NCI-H82 treated with DMSO at 0.1 percent for 48 hours (cell line): ENCODE measurements around the gene NKG7.
A peak's percentile ranks its signal among the peaks of the same experiment; 100 is the strongest.
"Not testable (repeated sequence)": the region's sequence is repeated elsewhere in the genome, so short reads cannot be mapped to it uniquely, and the experiment has no call there.

Experiments
- DNase-seq: peaks from one replicate; lab custom pipeline; 2025; ENCODE audit not compliant: unreplicated experiment; lab: John Stamatoyannopoulos, UW

NKG7 gene, protein sequence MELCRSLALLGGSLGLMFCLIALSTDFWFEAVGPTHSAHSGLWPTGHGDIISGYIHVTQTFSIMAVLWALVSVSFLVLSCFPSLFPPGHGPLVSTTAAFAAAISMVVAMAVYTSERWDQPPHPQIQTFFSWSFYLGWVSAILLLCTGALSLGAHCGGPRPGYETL

DNA sequence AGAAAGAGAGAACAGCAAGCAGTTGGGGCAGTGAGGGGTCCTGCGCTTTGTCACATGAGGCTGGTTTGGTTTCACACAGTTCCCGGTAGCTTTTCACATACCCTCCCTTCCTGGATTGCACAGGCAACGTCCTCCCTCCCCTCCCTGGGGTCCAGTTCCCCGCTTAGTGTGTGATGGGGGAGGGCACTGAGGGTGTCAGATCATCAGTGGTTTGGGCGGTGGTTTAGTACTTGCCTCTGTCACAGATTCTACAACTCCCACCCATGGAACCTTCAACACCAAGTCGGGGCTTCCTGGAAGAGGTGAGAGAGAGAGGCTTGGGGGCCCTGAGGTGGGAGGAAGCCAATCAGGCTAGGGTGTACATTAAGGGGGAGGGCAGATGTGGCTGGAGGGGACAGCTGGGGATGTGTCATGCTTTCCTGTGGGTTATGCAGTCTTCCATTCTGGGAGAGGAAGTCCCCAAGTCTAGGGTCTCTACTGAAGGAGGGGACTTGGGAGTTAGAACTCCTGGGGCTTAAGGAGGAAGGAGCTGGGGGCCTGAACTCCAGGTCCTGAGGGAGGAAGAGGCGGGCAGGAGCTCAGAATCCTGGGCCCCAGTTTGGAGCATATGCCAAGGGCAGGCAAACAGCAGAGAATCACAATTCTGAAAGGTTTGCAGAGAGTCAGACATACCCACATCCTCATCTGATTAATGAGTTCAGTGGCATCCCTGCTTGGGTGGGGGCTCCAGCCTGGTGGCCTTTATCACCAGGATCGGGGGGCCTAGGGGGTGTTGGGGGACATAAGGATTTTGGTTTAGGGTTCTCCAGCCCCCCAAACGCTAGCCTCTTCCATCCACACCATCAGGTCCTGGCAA, at the start of gene NKG7:
TSS of gene NKG7 (minus strand) at position 6 of the 856 bp plus-strand sequence. CDS start 119 bp downstream, outside the sequence.
- no peak for DNase-seq

DNA sequence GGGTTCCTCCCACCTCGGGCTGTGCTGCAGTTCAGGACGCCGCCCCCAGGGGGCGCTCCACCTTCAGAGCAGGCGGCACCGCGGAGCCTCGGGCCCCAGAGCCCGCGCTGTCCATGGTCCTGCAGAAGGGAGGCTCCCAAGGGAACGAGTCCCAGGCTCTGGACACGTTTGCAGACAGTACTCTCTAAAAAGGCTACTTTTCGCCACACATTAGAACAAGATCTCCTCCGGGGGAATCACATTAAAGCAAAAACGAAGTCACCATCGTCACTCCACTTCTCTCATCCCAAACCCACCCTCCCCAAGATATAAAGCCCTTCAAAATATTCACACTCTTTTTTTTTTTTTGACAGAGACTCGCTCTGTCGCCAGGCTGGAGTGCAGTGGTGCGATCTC, 49.6 kb upstream of the NKG7 start:
- DNase-seq: no peak

- no peak for DNase-seq
These were observed 49.0 kb upstream of the NKG7 start for GRCh38 chr19:51421229-51422052.

GRCh38 chr19:51420511-51420910, 48.1 kb upstream of the NKG7 start:
- DNase-seq: not testable (repeated sequence)

GRCh38 chr19:51418707-51419106, 46.3 kb upstream of the NKG7 start:
- DNase-seq: no peak

- no peak for DNase-seq
These were observed 45.3 kb upstream of the NKG7 start for GRCh38 chr19:51417810-51418157.

GRCh38 chr19:51417107-51417809, 44.8 kb upstream of the NKG7 start, which contains the start of gene SIGLEC10:
Gene SIGLEC10, minus strand, starts transcription at chr19:51417642. Its CDS starts 61 bp downstream, at chr19:51417581.
- no peak for DNase-seq

- DNase-seq: not testable (repeated sequence)
These were observed 44.0 kb upstream of the NKG7 start for GRCh38 chr19:51416422-51416821.

DNA sequence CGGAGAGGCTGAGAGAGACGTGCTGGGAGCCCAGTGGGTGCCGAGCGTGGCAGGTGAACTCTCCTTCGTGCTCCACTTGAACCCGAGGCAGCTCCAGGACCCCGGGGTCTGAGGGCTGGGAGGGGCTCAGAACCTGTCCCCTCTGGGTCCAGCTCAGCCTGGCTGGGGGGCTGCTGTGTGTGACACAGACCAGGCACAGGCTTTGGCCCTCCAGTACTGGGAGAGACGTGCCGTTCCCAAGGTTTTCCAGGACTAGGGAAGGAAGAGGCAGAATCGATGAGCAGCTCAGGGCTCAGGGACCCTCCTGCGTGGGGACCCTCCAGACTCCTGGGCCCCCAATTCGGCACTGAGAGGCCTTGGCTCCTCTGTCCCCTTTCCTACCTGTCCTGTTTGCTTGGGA, 42.7 kb upstream of the NKG7 start:
- DNase-seq: no peak

GRCh38 chr19:51410950-51411748, 38.7 kb upstream of the NKG7 start:
- DNase-seq: no peak

DNA sequence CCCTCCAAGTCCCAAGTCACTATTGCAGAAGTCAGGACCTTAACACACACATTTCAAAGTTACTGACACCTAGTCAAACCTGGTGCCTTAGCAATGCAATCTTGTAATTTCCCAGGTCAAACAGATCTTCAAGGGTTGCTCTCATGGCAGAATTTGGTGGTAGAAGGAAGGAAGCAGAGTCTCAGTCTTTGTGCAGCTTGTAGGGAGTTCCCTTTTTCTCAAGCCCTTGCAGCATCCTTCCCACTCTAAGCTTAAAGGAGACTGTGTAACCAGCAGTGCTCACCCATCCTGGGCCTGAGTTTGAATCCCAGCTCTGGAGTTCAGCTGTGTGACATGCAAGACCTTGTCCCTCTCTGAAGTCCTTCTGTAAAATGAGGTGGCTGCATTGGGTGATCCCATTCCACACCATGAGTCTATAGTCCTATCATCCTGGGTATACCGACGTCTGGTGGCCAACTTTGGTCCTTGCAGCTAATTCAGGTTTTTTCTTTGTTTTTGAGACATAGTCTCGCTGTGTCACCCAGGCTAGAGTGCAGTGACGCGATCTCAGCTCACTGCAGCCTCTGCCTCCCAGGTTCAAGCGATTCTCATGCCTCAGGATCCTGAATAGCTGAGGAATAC, 35.2 kb upstream of the NKG7 start:
- DNase-seq: no peak

- no peak for DNase-seq
These were observed 29.7 kb upstream of the NKG7 start for GRCh38 chr19:51402117-51402516.

GRCh38 chr19:51399936-51400335, 27.5 kb upstream of the NKG7 start:
- DNase-seq: not testable (repeated sequence)

- no peak for DNase-seq
These were observed 26.8 kb upstream of the NKG7 start for GRCh38 chr19:51399231-51399630.

GRCh38 chr19:51398096-51398704, 25.7 kb upstream of the NKG7 start:
- peak; percentile 63 for DNase-seq

- DNase-seq: not testable (repeated sequence)
These were observed 25.0 kb upstream of the NKG7 start for GRCh38 chr19:51397453-51397852.

GRCh38 chr19:51396175-51396574, 23.7 kb upstream of the NKG7 start:
- no peak for DNase-seq

DNA sequence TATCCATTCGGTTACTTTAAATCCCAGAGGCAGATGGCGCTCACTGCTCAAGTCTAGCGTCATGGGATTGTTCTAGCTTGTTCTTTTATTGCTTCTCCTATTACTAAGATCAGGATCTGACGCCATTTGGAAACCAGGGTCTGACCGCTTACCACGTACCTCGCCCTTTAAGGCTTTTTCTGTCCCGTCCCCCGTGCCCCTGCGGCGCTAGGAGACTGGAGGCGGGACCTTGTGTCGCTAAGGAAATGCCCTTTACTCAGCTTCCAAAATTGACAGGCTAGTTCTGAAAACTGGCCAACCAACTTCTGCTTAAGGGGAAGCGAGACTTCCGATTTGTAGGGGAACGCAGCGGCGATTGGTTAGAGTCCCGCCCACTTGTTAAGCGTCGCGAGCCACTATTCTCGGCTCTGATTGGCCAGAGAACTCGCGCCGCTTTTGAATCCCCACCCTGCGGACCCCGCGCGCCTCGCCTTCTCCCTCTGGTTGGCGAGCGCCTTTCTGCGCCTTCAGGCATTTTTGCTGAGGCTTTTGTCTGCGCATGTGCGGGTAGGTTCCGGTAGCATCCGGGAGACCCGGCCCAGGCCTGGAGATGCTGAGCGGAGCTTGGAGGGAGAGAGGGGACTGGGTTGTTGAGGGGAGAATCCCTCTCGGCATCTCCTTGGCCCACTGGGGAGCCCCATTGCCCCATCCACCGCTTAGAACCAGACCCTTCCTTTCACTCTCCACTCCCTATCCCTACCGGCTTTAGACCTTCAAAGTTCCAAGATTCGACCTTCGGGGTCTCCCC, 21.8 kb upstream of the NKG7 start:
- peak; percentile 88 for DNase-seq

- DNase-seq: no peak
These were observed 20.2 kb upstream of the NKG7 start for GRCh38 chr19:51392701-51393100.
